Body of pancreas (tissue), 4 donors: Measurements from ENCODE around the gene PTPRH. TPM values are rescaled to one million over a fixed set of nuclear protein-coding genes. Genes with fewer than 3 reads are reported as not detected.

ENCODE experiments used
- ATAC-seq: fragments of 150-250 bp; one replicate; pipeline ENCODE4 v1.9.1; 2016
- DNase-seq, 4 donors: peaks; one replicate each; pipeline ENCODE4 v3.0.0-alpha.2; 2019
- H3K27ac ChIP-seq, 4 donors: fragments of 200-600 bp; sonication (generic); 1 replicate in 3 of 4; 2 replicates in 1 of 4; pipeline versions ENCODE4 v1.5.1 to v1.6.1; 2016 to 2019; ENCODE audit warnings: mild to moderate bottlenecking in 1 of 4, mixed read lengths in 1 of 4, moderate library complexity in 1 of 4
- H3K27me3 ChIP-seq, 2 donors: fragments of 200-600 bp; sonication (generic); one replicate each; pipeline ENCODE4 v1.6.0; 2016; ENCODE audit warnings: mild to moderate bottlenecking in 1 of 2
- H3K36me3 ChIP-seq, 2 donors: fragments of 200-600 bp; sonication (generic); replicated peaks in 1 of 2; 2 replicates each; pipeline ENCODE4 v1.5.1; 2016; ENCODE audit warnings: low read depth in 2 of 2; ENCODE audit not compliant: insufficient read depth in 1 of 2
- H3K4me1 ChIP-seq: fragments of 200-600 bp; sonication (generic); one replicate; pipeline ENCODE4 v1.6.0; 2016
- H3K4me3 ChIP-seq, 2 donors: fragments of 200-600 bp; sonication (generic); 1 replicate in 1 of 2; 2 replicates in 1 of 2; pipeline ENCODE4 v1.5.1; 2016 to 2019
- H3K9me3 ChIP-seq, 3 donors: fragments of 200-600 bp; sonication (generic); 1 replicate in 2 of 3; 2 replicates in 1 of 3; pipeline ENCODE4 v1.5.1; 2016
- POLR2A ChIP-seq, 3 donors: fragments of 450-650 bp; IDR thresholded peaks; one replicate each; pipeline ENCODE4 v1.6.1; 2016; ENCODE audit warnings: antibody characterized with exemption in 3 of 3, mild to moderate bottlenecking in 2 of 3
- WGBS, 2 donors: methylation state at CpG; one replicate each; pipeline ENCODE4 v1.1.5; 2017; 5-methylcytosine and 5-hydroxymethylcytosine counted together
- intact Hi-C: fragments of 100-400 bp; cut with DNase I; formaldehyde crosslinking; loops from one replicate; pipeline ENCODE4 v1.15.1; 2023
- total RNA-seq, 2 donors: library from RNA; depleted of rRNA; stranded (reverse); fragments of >200 nt; gene quantifications; one replicate each; pipeline ENCODE4 v1.1.0, GENCODE V29; 2016
- TF ChIP-seq, protein P1 (sequence below), 7 experiments: fragments of 450-650 bp in 4 of 7; fragments of 200-600 bp in 3 of 7; sonication (generic) in 3 of 7; IDR thresholded peaks; one replicate each; pipeline ENCODE4 v1.5.1; 2016 to 2019; ENCODE audit warnings: antibody characterized with exemption in 7 of 7

The PTPRH gene
- total RNA-seq, 2 donors from 2014 or later: 14.8 to 15.8 TPM

GRCh38 chr19:55152017-55152416 is 57.3 kb downstream of the PTPRH start:
- TF ChIP-seq POLR2A (IDR thresholded peaks at IDR 0.05): no peak
- TF ChIP-seq, protein P1, sequence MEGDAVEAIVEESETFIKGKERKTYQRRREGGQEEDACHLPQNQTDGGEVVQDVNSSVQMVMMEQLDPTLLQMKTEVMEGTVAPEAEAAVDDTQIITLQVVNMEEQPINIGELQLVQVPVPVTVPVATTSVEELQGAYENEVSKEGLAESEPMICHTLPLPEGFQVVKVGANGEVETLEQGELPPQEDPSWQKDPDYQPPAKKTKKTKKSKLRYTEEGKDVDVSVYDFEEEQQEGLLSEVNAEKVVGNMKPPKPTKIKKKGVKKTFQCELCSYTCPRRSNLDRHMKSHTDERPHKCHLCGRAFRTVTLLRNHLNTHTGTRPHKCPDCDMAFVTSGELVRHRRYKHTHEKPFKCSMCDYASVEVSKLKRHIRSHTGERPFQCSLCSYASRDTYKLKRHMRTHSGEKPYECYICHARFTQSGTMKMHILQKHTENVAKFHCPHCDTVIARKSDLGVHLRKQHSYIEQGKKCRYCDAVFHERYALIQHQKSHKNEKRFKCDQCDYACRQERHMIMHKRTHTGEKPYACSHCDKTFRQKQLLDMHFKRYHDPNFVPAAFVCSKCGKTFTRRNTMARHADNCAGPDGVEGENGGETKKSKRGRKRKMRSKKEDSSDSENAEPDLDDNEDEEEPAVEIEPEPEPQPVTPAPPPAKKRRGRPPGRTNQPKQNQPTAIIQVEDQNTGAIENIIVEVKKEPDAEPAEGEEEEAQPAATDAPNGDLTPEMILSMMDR (IDR thresholded peaks at IDR 0.05): no peak
- no peaks in the 10 kb centered on the region for H3K36me3 ChIP-seq
- H3K27me3 ChIP-seq: peaks cover 0 to 5% of the 10 kb centered on the region in 2 donors
- H3K9me3 ChIP-seq: no peaks in the 10 kb centered on the region
- no peak overlapping the region for H3K4me3 ChIP-seq
- H3K27ac ChIP-seq: no peak overlapping the region
- H3K4me1 ChIP-seq: peaks cover 11% of the 10 kb centered on the region
- intact Hi-C loops: no loop called here
- DNase-seq (no peak), ATAC-seq (no peak)

GRCh38 chr19:55149078-55150003 is 60.0 kb downstream of the PTPRH start, which contains the start of gene TNNT1:
Gene TNNT1, minus strand, starts transcription at chr19:55149206. Its CDS starts 2,049 bp downstream, at chr19:55147157.
- no peaks in the 10 kb centered on the region for H3K4me1 ChIP-seq
- WGBS, 2 donors: 9 to 16% methylated on average over 12 to 18 of the region's 18 CpGs
- intact Hi-C loops: no loop called here
- peaks cover 0 to 13% of the 10 kb centered on the region in 2 donors for H3K27me3 ChIP-seq
- DNase-seq: no peak
- no peak for ATAC-seq
- no peaks in the 10 kb centered on the region for H3K9me3 ChIP-seq
- H3K36me3 ChIP-seq: no peaks in the 10 kb centered on the region
- no peak within 1 kb of the TSS for H3K4me3 ChIP-seq
- H3K27ac ChIP-seq: no peak within 1 kb of the TSS
- TF ChIP-seq, protein P1 (IDR thresholded peaks at IDR 0.05): no peak
- TF ChIP-seq POLR2A (IDR thresholded peaks at IDR 0.05): no peak

DNA sequence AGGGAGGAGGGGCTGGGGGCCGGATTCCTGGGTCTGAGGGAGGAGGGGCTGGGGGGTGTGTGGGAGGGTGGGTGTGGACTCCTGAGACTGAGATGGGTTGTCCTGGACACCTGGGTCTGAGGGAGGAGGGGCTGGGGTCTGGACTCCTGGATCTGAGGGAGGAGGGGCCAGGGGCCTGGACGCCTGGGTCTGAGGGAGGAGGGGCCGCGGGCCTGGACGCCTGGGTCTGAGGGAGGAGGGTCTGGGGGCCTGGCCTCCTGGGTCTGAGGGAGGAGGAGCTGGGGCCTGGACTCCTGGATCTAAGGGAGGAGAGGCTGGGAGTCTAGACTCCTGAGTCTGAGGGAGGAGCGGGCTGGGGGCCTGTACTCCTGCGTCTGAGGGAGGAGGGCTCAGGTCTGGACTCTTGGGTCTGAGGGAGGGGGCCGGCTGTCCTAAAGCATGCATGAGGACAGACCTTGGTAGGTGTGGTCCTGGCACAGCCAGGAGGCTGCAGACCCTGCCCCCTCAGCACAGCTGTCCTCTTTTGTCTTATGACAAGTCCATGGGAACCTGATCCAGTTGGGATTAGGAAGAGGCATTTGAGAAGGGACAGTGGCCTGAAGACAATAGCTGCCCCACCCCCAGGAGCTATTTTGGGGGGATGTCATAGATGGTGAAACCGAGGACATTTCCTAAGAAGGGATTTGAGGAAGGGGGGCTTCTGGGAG is 61.6 kb downstream of the PTPRH start:
- ATAC-seq: no peak
- TF ChIP-seq POLR2A (IDR thresholded peaks at IDR 0.05): no peak
- TF ChIP-seq, protein P1 (IDR thresholded peaks at IDR 0.05): no peak
- intact Hi-C loops: no loop called here
- DNase-seq: no peak
- H3K9me3 ChIP-seq: no peaks in the 10 kb centered on the region
- no peak overlapping the region for H3K27ac ChIP-seq
- 7 to 9% methylated on average over 3 to 8 of the region's 9 CpGs for WGBS, 2 donors
- peaks cover 0 to 15% of the 10 kb centered on the region in 2 donors for H3K27me3 ChIP-seq
- H3K4me3 ChIP-seq: no peak overlapping the region
- H3K36me3 ChIP-seq: no peaks in the 10 kb centered on the region
- H3K4me1 ChIP-seq: no peaks in the 10 kb centered on the region

DNA sequence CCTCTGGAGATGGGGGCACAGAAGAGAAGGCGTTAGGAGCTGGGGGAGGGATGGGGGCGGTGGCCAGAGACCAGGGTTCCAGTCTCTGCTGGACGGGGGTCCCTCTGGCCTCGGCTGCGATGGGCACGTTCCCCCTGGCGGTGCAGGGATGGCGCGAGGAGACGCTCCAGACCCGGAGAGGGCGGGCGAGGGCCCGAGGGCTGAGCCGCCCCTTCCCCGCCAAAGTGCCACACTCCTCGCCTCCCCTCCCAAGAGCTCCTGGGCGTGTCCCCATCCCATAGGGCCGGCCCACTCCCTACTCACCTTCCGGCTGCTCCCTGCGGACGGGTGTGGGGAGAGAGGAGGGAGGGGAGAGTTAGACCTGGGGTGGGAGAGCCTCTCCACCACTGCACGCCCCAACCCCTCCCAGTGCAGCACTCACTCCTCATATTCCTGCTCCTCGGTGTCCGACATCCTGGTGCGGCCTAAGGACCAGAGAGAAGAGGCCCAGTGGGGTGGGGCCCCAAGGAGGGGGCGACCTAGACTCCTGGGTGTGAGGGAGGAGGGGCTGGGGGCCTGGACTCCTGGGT is 62.5 kb downstream of the PTPRH start:
- WGBS, 2 donors: 1 to 2% methylated on average over 6 to 24 of the region's 27 CpGs
- peak; percentile 33 for ATAC-seq
- H3K4me3 ChIP-seq: no peak overlapping the region

More for the DNA sequence above, 62.5 kb downstream of the PTPRH start:
- TF ChIP-seq, protein P1 (IDR thresholded peaks at IDR 0.05): no peak
- TF ChIP-seq POLR2A (IDR thresholded peaks at IDR 0.05): no peak
- intact Hi-C loops: no loop called here
- H3K27me3 ChIP-seq: peaks cover 0 to 19% of the 10 kb centered on the region in 2 donors
- peaks cover 2% of the 10 kb centered on the region for H3K4me1 ChIP-seq
- no peak overlapping the region for H3K27ac ChIP-seq
- no peaks in the 10 kb centered on the region for H3K36me3 ChIP-seq
- H3K9me3 ChIP-seq: no peaks in the 10 kb centered on the region
- no peak for DNase-seq
